Endothelial cell of hepatic sinusoid (primary cell): ENCODE measurements around the gene SCAMP1.

Experiments
- in situ Hi-C: cut with HindIII; loops from 2 replicates; pipeline ENCODE4 v1.10.0; 2017; ENCODE audit warnings: low sequenced_read_pairs

Gene SCAMP1

DNA sequence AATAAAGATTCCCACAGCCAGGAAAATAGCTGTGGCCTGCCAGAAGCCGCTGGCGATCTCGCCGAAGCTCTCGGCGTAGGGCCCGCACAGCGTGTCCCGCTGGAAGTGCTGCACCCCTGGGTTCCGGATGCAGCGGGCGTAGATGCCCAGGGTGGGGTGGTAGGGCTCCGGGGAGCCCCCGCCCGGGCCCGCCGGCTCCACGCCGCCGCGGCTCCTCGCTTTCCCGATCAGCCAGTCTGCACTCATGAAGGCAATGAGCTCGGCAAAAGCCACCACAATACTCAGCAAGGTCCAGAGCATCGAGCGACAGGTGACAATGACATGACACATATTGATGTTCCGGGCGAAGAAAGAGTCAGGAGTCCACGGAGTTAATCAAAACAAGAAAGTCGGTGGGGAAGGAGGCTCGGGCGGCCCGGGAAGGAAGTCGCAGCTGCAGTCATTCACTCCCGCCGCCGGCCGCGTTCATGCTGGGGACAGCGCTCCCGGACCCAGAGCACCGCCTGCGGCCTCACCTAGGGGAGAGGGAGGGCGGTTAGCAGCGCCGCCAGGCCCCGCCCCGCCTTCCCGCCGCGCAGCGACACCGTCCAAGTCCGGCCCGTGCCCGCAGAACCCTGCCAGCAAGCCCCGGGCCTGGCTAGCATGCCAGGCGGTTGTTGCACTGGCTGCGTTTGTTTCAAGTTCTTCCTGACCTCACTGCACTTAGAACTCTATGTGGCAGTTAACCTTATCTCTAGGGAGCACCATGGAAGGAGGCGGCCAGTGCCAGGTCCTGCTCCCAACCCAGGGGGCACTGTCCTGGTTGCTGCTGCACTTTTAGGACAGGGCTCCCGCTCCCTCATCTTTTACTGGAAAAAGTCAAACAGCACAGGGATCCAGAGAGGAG lies 149.7 kb downstream of the SCAMP1 start:
- in situ Hi-C loops = no loop called here

DNA sequence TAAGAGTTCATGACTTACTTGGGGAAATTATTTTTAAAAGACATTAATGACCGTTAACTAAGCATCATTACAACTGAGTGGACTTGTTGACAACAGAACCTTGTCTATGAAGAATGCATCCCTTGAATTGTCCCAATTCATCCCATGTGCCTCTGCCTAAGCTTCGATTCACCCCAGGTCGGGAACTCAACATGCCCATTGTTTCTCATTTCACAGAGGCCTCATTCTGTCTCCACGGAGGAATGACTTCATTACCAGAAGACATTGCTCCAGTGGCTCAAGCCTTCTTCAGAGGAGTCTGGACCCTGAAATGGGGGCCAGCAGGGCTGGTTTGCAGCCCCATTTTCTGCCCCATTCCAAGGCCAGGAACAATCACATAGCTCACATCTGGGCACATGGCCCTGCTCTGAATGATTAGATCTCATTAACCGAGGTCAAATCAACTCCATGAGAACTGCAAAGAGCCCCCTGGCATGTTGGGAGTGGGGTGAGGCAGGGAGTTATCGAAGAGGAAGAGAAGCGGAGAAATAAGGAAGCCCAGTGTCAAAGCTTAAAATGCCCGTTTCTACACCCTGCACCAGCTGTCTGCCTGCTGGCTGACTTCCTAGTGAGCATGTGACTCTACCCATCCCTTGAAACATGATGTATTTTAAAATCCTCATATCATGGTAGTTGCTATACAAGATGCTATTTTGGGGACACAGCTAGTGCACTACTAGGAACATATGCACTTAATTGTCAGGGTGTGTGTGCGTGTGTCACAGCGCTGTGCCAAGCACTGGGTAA lies 150.9 kb downstream of the SCAMP1 start:
- in situ Hi-C loops = no loop called here

DNA sequence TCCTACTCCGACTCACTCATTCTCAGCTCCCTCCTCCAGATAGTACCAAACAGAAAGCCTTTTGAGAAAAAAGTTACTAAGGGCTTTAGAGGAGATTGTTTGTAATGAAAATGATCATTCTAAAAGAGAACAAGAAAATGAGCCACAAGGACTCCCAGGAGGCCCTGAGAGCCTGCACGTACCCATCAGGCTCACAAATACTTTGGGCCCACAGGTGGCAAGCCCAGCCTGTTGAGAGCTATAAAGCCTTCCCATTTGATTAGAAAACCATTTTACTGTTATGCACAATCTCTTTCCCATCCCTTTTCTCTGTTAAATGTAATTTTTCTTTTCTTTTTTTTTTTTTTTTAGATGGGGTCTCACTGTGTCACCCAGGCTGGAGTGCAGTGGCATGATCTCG lies 152.0 kb downstream of the SCAMP1 start:
- in situ Hi-C loops = no loop called here

- in situ Hi-C loops = no loop called here
These were observed 153.0 kb downstream of the SCAMP1 start for GRCh38 chr5:78513441-78513840.

GRCh38 chr5:78514427-78515330 lies 154.3 kb downstream of the SCAMP1 start:
- in situ Hi-C loops = no loop called here

DNA sequence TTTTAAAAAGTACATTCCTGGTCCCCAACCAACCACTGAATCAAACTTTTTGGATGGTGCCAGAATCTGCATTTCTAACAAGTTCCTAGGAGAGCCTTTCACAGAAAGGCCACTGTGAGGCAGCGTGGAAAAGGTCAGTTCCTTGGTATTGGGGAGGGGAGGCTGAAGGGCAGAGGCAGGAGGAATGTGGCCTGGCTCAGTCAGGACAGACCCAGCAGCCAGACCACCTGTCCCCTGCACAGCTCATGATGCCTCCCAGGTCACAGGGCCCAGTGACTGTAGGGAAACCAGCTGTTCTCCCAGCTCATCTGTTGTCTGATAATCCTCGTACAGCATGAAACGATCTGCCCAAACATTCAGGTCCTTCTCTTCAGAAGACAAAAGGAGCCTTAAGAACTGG lies 155.3 kb downstream of the SCAMP1 start:
- in situ Hi-C loops = no loop called here

GRCh38 chr5:78518365-78519197 lies 158.2 kb downstream of the SCAMP1 start:
- in situ Hi-C loops = no loop called here

DNA sequence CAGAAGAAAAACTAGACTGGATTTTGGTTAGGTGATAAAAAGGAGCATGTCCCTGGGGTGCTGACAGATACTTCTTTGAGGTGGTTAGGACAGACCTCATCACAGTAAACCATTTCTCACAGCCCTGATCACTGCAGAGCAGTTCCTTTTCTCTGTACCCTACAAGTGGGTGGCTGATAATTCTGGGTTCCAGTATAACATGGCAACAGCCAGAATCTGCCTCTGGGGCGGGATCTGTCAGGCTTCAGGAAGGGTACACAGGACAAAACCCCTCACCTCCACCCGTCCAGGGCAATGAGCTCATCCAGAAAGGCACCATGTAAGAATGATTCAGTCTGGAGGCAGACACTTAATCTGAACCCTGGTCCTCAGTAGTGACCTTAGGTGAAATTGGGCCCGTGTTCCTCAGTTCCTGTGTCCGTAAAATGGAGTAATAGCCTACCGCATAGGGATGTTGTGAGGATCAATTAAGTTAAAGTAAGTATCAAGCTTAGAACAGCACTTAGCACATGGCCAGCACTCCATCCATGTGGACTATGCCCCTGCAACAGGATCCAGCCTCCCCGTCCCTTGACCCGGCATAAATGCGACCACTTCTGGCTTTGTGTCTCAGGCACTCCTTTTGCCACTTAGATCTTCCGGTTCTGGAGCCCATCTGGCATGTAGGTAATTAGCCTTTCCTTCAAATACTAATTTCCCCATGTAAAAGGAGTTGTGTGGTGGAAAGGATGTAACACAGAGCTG lies 159.0 kb downstream of the SCAMP1 start:
- in situ Hi-C loops = no loop called here

DNA sequence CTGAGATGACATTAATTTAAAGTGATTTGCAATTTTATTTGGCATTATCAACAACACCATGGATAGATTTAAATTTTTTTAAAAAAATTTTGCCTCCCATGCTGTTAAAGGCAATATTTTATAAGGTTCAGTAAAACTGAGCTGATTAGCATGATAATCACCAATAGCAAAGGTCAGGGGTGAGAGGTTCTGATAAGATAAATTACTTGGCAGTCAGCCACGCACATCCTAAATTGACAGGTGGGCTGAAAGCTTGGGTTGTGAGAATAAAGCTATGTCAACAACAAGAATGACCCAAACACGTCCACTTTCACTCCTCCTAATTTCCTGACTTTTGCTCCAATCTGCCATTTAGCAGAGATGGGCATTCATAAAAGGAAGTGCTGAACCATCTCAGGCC lies 161.0 kb downstream of the SCAMP1 start:
- in situ Hi-C loops = no loop called here

DNA sequence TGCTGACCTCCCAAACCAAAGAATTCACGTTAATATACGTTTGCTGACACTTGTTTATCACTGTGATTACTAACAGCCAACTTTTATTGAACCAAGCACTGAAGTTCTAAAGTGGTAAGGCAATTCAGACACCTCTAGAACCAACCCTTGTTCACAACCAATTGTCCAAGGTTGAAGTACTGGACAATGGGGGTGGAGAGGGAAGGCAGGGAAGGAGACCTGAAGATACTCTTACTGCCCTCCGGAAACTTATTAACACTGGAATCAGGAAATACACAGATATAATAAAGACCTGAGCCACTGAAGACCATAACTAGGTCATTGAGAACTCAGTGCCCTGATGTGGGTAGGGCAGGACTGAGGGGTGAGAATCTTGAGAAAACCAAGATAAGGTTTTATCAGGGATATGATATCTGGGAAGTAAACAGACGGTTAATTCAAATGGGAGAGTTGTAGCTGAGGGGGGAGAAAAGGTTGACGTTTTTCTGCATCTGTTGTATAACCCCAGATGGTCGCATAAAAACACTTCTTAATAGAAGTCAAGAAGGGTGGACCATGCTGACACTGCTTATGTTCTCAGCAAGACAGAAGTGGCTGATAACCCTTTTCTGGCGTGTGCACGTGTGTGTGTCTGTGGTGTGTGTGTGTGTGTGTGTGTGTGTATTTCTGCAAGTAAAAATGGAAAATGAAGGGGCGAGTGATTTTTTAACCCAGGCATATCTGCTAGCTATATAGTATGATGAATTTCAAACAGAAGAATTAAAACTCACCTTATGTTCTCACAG lies 162.3 kb downstream of the SCAMP1 start:
- in situ Hi-C loops = no loop called here

GRCh38 chr5:78523314-78524193 lies 163.1 kb downstream of the SCAMP1 start:
- in situ Hi-C loops = no loop called here

GRCh38 chr5:78526049-78526525 lies 165.7 kb downstream of the SCAMP1 start:
- in situ Hi-C loops = no loop called here

- in situ Hi-C loops = no loop called here
These were observed 166.8 kb downstream of the SCAMP1 start for GRCh38 chr5:78527054-78527859.

- in situ Hi-C loops = no loop called here
These were observed 167.5 kb downstream of the SCAMP1 start for GRCh38 chr5:78527925-78528324.
